Left cardiac atrium (tissue), 4 donors: Measurements from ENCODE around the gene SLC5A8. TPM values are rescaled to one million over a fixed set of nuclear protein-coding genes. Genes with fewer than 3 reads are reported as not detected.
"Not testable (repeated sequence)": the region's sequence is repeated elsewhere in the genome, so short reads cannot be mapped to it uniquely, and the experiment has no call there.

Experiments
- ATAC-seq, 2 donors: fragments of 200-7000 bp; cut with Tn5 transposase; one replicate each; pipeline ENCODE4 v1.9.1; 2020; ENCODE audit warnings: mild to moderate bottlenecking in 2 of 2, moderate library complexity in 2 of 2
- DNase-seq: peaks from one replicate; pipeline ENCODE4 v3.0.0-alpha.2; 2020
- intact Hi-C, 2 donors: fragments of 100-400 bp; cut with DNase I; formaldehyde crosslinking; loops; one replicate each; pipeline versions ENCODE4 v1.14.1 to v1.15.1; 2022 to 2023
- total RNA-seq, 2 donors: library from RNA; stranded (reverse); fragmentation: NEBNext Ultra II Directional; extraction: Animal tissue kit (Norgen Biotek cat#: 25700); gene quantifications; one replicate each; pipeline ENCODE4 v1.2.1, GENCODE V29; 2021
- donor health status: DM: no; HTN: yes; CAD: no.
- donor health status: DM: no; HTN: yes; CAD: no; lungs with severe emphysema.
- donor health status: DM: yes; HTN: yes; CAD: no.
- donor health status: Dilated cardiomyopathy.

The SLC5A8 gene
- total RNA-seq, 2 donors from 2014 or later, result not detected

GRCh38 chr12:101181776-101182175, 28.3 kb downstream of the SLC5A8 start:
- ATAC-seq (no peak), DNase-seq (no peak)
- intact Hi-C loops, result no loop called here

GRCh38 chr12:101174541-101174940, 35.5 kb downstream of the SLC5A8 start:
- DNase-seq, result no peak

GRCh38 chr12:101173197-101173749, 36.8 kb downstream of the SLC5A8 start:
- intact Hi-C loops, result no loop called here
- DNase-seq, result no peak
- ATAC-seq, result no peak

More at GRCh38 chr12:101174541-101174940, 35.5 kb downstream of the SLC5A8 start:
- intact Hi-C loops, result no loop called here
- ATAC-seq, result no peak

GRCh38 chr12:101172316-101172715, 37.7 kb downstream of the SLC5A8 start:
- intact Hi-C loops, result no loop called here
- DNase-seq (no peak), ATAC-seq (no peak)

- DNase-seq, result no peak
- ATAC-seq, result no peak
- intact Hi-C loops, result no loop called here
Measured at GRCh38 chr12:101168001-101168400, 42.0 kb downstream of the SLC5A8 start.

- ATAC-seq (no peak), DNase-seq (no peak)
- intact Hi-C loops, result no loop called here
Measured at GRCh38 chr12:101166866-101167265, 43.2 kb downstream of the SLC5A8 start.

GRCh38 chr12:101165319-101165718, 44.7 kb downstream of the SLC5A8 start:
- ATAC-seq (no peak), DNase-seq (no peak)
- intact Hi-C loops, result no loop called here

GRCh38 chr12:101145777-101146431, 64.1 kb downstream of the SLC5A8 start:
- ATAC-seq, intact Hi-C loops, DNase-seq: not testable (repeated sequence)

GRCh38 chr12:101127521-101128219, 82.4 kb downstream of the SLC5A8 start:
- DNase-seq (no peak), ATAC-seq (peak in 1 of 2 donors; percentile 15)
- intact Hi-C loops, result no loop called here

- DNase-seq (no peak), ATAC-seq (no peak)
- intact Hi-C loops, result no loop called here
Measured at GRCh38 chr12:101117842-101118241, 92.2 kb downstream of the SLC5A8 start.

GRCh38 chr12:101116911-101117310, 93.1 kb downstream of the SLC5A8 start:
- no peak for ATAC-seq
- intact Hi-C loops, result no loop called here
- DNase-seq, result no peak

- intact Hi-C loops, result no loop called here
- ATAC-seq (no peak), DNase-seq (no peak)
Measured at GRCh38 chr12:101115326-101115725, 94.7 kb downstream of the SLC5A8 start.

GRCh38 chr12:101111441-101111840, 98.6 kb downstream of the SLC5A8 start:
- no peak for ATAC-seq
- no peak for DNase-seq
- intact Hi-C loops, result no loop called here

GRCh38 chr12:101110866-101111265, 99.2 kb downstream of the SLC5A8 start:
- no peak for DNase-seq
- intact Hi-C loops, result no loop called here
- ATAC-seq, result no peak

GRCh38 chr12:101108130-101108529, 101.9 kb downstream of the SLC5A8 start:
- DNase-seq (no peak), ATAC-seq (no peak)
- intact Hi-C loops, result no loop called here

GRCh38 chr12:101107032-101107763, 102.8 kb downstream of the SLC5A8 start:
- no peak for ATAC-seq

More at GRCh38 chr12:101107032-101107763, 102.8 kb downstream of the SLC5A8 start:
- DNase-seq, result no peak
- intact Hi-C loops, result no loop called here
